GM12872 (cell line): Measurements from ENCODE around the gene BCAS1.

ENCODE experiments used
- CTCF ChIP-seq: IDR thresholded peaks from 3 replicates; pipeline ENCODE4 v1.5.1; 2011; ENCODE audit warnings: low read depth, mild to moderate bottlenecking, low read length, moderate library complexity; ENCODE audit not compliant: insufficient read depth

The BCAS1 gene

GRCh38 chr20:53943522-53944291, 126.7 kb downstream of the BCAS1 start:
- TF ChIP-seq CTCF = peak; percentile 64

- no peak for TF ChIP-seq CTCF
Measured at GRCh38 chr20:53942973-53943372, 127.4 kb downstream of the BCAS1 start.

GRCh38 chr20:53942472-53942816, 128.0 kb downstream of the BCAS1 start:
- TF ChIP-seq CTCF = no peak

GRCh38 chr20:53941680-53942471, 128.5 kb downstream of the BCAS1 start:
- TF ChIP-seq CTCF = no peak

- TF ChIP-seq CTCF = no peak
Measured at GRCh38 chr20:53940907-53941545, 129.4 kb downstream of the BCAS1 start.

- no peak for TF ChIP-seq CTCF
Measured at GRCh38 chr20:53940360-53940702, 130.1 kb downstream of the BCAS1 start.

GRCh38 chr20:53939572-53940359, 130.6 kb downstream of the BCAS1 start:
- peak; percentile 73 for TF ChIP-seq CTCF
